HG03280 (cell line): Measurements from ENCODE around the gene PHOSPHO2.

Source experiments
- ATAC-seq: cut with Tn5 transposase; IDR thresholded peaks from one replicate; pipeline ENCODE4 v1.9.1; 2021; ENCODE audit warnings: mild to moderate bottlenecking, moderate library complexity; ENCODE audit not compliant: unreplicated experiment

Gene PHOSPHO2

GRCh38 chr2:169715379-169716237 is 21.3 kb downstream of the PHOSPHO2 start:
- ATAC-seq, result no peak

GRCh38 chr2:169716238-169716886 is 22.1 kb downstream of the PHOSPHO2 start:
- ATAC-seq, result no peak

GRCh38 chr2:169716938-169717690 is 22.8 kb downstream of the PHOSPHO2 start:
- no peak for ATAC-seq

- no peak for ATAC-seq
Observed at GRCh38 chr2:169717691-169718063, 23.4 kb downstream of the PHOSPHO2 start.

- no peak for ATAC-seq
Observed at GRCh38 chr2:169718930-169719504, 24.7 kb downstream of the PHOSPHO2 start.

GRCh38 chr2:169721016-169721415 is 26.7 kb downstream of the PHOSPHO2 start:
- ATAC-seq, result no peak

- no peak for ATAC-seq
Observed at GRCh38 chr2:169727065-169727464, 32.8 kb downstream of the PHOSPHO2 start.

- no peak for ATAC-seq
Observed at GRCh38 chr2:169729274-169729605, 35.0 kb downstream of the PHOSPHO2 start.

GRCh38 chr2:169732075-169732474 is 37.8 kb downstream of the PHOSPHO2 start:
- ATAC-seq, result no peak

GRCh38 chr2:169732583-169733358 is 38.5 kb downstream of the PHOSPHO2 start:
- ATAC-seq, result no peak

GRCh38 chr2:169734169-169734847 is 40.0 kb downstream of the PHOSPHO2 start:
- peak; percentile 39 for ATAC-seq

- ATAC-seq, result no peak
Observed at GRCh38 chr2:169735623-169736022, 41.4 kb downstream of the PHOSPHO2 start.

GRCh38 chr2:169736902-169737301 is 42.6 kb downstream of the PHOSPHO2 start:
- no peak for ATAC-seq

GRCh38 chr2:169738566-169739229 is 44.4 kb downstream of the PHOSPHO2 start:
- no peak for ATAC-seq

GRCh38 chr2:169739351-169739750 is 45.1 kb downstream of the PHOSPHO2 start:
- no peak for ATAC-seq

GRCh38 chr2:169743549-169743948 is 49.3 kb downstream of the PHOSPHO2 start:
- no peak for ATAC-seq

GRCh38 chr2:169746240-169746639 is 52.0 kb downstream of the PHOSPHO2 start:
- ATAC-seq, result no peak

- ATAC-seq, result no peak
Observed at GRCh38 chr2:169748319-169748718, 54.0 kb downstream of the PHOSPHO2 start.
